ENCODE measurements around the gene PLEKHF1.

Gene PLEKHF1

DNA sequence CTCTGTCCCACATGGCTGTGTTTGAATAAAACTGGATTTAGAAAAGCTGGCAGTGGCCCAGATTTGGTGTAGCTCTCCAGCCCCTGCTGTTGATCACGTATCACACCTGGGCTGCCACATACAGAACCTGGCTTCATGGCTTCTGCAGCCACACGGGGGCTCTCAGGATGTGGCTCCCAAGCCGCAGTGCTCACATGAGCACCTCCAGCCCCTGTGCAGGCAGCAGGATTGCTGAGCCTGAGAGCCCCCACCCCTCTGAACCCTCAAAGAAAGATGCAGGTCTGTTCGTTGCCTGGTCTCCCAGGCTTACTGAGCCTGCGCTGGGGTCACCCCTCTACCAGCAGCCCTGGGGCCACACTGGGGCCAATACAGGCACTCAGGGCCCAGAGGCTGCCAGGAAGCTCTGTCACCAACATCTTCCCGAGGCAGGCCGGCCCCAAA lies 2.7 kb downstream of the PLEKHF1 start:
- H3K27ac ChIP-seq = peak overlapping the region; percentile 85; the same call in 1 of the 2 replicates
- TF ChIP-seq, protein P1, sequence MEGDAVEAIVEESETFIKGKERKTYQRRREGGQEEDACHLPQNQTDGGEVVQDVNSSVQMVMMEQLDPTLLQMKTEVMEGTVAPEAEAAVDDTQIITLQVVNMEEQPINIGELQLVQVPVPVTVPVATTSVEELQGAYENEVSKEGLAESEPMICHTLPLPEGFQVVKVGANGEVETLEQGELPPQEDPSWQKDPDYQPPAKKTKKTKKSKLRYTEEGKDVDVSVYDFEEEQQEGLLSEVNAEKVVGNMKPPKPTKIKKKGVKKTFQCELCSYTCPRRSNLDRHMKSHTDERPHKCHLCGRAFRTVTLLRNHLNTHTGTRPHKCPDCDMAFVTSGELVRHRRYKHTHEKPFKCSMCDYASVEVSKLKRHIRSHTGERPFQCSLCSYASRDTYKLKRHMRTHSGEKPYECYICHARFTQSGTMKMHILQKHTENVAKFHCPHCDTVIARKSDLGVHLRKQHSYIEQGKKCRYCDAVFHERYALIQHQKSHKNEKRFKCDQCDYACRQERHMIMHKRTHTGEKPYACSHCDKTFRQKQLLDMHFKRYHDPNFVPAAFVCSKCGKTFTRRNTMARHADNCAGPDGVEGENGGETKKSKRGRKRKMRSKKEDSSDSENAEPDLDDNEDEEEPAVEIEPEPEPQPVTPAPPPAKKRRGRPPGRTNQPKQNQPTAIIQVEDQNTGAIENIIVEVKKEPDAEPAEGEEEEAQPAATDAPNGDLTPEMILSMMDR (conservative IDR thresholded peaks at IDR 0.05) = no peak

DNA sequence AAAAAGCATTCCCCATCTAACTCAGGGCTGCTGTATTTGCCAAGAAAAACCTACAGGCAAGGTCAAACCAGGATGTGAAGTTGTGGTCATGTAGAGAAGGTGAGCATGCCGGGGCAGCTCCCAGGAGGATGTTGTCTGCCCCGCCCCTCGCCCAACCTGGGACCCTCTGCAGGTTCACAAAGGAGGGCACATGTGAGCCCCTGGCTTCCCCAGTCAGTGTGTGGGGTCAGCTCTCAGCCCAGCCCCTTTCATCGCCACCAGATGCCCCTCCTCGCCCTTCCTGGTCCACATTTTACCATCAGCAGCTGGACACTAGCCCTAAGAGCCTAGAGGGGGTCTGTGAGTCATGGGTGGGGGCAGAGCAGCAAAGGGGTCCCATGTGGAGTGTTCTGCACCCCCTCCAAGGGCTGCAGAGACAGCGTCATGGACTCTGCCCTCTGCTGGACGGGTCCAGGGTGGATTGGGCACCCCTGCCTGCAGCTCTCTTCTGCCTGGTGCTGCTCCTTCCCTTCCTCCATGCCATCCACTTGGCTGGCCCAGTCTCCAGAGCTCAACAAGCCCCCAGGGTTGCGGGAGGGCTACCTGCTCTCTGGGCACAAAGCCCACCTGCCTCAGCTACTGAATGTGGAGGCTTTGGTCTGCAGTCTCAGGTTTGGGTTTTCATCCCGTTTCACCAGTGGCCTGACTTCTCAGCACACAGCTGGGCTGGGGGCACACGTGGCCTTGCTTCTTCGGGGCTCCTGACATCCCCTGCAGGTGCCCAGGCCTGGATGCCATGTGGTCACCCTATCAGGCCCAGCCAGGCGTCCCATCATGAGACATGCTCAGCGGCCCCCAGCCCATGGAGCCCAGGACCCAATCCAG lies 3.7 kb downstream of the PLEKHF1 start:
- peak overlapping the region; percentile 85; the same call in 1 of the 2 replicates for H3K27ac ChIP-seq

DNA sequence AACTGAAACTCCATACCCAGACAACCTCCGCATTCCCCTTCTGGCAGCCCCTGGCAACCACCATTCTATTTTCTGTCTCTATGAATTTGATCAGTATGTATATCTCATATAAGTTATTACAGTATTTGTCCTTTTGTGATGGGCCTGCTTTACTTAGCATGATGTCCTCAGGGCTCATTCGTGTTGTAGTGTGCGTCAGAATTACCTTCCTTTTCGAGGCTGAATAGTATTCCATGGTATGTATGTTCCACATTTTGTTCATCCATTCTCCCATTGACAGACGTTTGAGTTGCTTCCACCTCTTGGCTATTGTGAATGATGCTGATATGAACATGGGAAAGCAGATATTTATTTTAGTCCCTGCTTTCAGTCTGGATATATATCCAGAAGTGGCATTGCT lies 5.0 kb downstream of the PLEKHF1 start:
- TF ChIP-seq, protein P1 (conservative IDR thresholded peaks at IDR 0.05) = no peak

More for the DNA sequence above, 3.7 kb downstream of the PLEKHF1 start:
- TF ChIP-seq, protein P1 (conservative IDR thresholded peaks at IDR 0.05) = peak; percentile 52; the same call in 1 of the 2 replicates

DNA sequence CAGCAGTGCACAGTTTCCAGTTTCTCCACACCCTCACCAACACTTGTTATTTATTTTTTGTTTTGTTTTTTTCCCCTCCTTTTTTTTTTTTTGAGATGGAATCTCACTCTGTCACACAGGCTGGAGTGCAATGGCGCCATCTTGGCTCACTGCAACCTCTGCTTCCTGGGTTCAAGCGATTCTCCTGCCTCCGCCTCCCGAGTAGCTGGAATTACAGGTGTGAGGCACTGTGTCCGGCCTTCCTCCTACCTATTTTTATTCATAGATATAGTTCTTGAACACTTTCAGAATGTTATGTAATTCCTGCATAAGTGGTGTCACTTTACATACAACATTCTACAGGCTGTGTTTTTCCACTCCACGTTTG lies 5.7 kb downstream of the PLEKHF1 start:
- peak overlapping the region; percentile 46; the same call in 1 of the 2 replicates for H3K27ac ChIP-seq

More for the DNA sequence above, 5.0 kb downstream of the PLEKHF1 start:
- peak overlapping the region; percentile 46; the same call in 1 of the 2 replicates for H3K27ac ChIP-seq

DNA sequence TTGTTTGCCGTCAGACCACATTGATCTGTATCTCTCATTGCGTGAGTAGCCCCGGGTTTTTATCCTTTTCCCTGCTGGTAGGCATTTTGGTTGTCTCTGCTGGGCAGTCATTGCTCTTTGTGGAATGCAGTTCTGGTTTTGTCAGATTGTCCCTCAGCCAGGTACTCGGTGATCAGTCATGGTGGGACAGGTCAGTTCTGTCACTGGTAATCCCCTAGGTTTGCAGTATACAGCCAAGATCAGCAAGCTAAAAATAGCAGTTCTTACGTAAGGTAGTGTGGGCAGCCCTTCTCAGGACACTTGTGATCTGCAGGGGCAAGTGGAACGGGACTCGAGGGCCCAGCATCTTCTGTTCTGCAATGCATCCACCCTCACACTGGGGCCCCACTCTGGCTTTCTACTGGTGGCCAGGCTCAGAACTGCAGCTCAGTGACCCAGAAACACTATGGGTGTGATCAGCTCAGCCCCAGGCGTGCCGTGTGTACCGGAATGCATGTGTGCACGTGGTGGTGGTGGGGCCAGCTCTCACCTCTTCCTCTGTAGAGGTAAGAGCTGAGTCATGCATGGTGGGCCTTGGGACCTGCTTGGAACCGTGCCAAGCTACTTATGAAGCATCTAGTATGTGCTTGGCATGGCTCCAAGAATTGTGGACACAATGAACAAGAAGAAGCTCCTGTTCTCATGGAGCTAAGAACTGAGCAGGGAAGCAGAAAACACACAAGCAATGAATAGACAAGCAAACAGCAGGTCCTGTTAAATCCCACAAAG lies 6.3 kb downstream of the PLEKHF1 start:
- H3K27ac ChIP-seq = peak overlapping the region; percentile 46; the same call in 1 of the 2 replicates
- TF ChIP-seq, protein P1 (conservative IDR thresholded peaks at IDR 0.05) = no peak; the same call in 1 of the 2 replicates

DNA sequence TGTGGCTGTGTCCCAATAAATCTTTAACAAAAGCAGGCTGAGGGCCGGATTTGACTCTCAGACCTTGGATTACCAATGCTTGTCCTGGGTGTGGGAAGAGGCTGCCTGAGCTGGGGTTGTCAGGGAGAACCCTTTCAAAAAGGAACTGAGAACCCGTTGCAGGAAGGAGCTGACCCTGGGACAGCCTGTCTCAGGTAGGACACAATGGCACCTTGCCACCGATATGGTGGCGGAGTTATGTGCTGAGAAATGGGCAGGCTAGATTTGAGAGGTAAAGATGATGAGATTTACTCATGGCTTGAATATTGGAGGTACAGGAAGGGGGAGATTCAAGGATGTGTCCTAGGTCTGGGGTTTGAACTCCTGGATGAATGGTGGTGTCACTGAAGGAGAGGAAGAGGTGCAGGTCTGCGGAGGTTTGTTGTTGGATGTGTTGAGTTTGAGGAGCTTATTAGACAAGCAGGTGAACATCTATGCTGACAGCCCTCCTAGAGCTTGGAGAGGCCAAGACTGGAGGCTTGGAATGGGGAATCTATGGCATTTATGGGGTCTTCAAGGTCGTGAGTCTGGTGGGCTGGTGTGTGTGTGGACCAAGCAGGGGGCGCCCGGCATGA lies 7.2 kb downstream of the PLEKHF1 start:
- H3K27ac ChIP-seq = peak overlapping the region; percentile 46; the same call in 1 of the 2 replicates
- TF ChIP-seq, protein P1 (conservative IDR thresholded peaks at IDR 0.05) = no peak

DNA sequence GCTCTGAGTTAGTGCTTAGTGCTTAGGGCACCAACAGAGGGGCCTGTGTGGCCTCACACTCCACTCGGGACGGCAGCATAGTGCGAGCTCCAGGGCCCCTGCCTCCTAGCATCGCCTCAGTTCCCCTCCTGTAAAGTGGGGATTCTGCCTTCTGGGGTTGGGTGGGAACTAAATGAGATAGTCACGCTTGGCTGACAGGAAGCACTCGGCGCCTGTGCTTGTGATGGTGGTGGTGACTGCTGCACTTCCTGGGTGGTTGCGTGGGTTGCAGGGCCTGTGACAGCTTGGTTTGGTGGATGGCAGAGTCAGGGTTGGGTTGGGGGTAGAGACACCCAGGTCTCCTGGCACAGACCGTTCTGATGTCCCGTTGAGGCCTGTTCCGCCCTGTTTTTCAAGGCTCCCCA lies 7.7 kb downstream of the PLEKHF1 start:
- TF ChIP-seq, protein P1 (conservative IDR thresholded peaks at IDR 0.05) = no peak
- H3K27ac ChIP-seq = peak overlapping the region; percentile 46; the same call in 1 of the 2 replicates
